GM12878 (cell line): ENCODE measurements around the gene DPP6. TPM values are rescaled to one million over a fixed set of nuclear protein-coding genes. Genes with fewer than 3 reads are reported as not detected.

Source experiments
- ATAC-seq: fragments of 200-7000 bp; cut with Tn5 transposase; 3 replicates; pipeline ENCODE4 v1.9.1; 2020; ENCODE audit warnings: mild to moderate bottlenecking, moderate library complexity
- BruUV-seq: library from RNA; stranded (reverse); fragments of 400-500 nt; replicated peaks from 2 replicates; lab custom pipeline; 2021; lab: Mats Ljungman, UMichigan
- CTCF ChIA-PET: fragments of 300-600 bp; sonication (Branson Sonifier 250); formaldehyde crosslinking; extraction: SDS; loops from one replicate; lab custom pipeline; 2021; ENCODE audit warnings: inconsistent platforms; lab: Yijun Ruan, JAX
- POLR2A ChIA-PET: fragments of 350-600 bp; formaldehyde crosslinking; extraction: SDS; loops from one replicate; lab custom pipeline; 2021; ENCODE audit warnings: inconsistent platforms; lab: Charles Lee
- RAD21 ChIA-PET: fragments of 300-600 bp; sonication (Branson Sonifier 250); formaldehyde crosslinking; loops from one replicate; lab custom pipeline; 2023; ENCODE audit warnings: antibody characterized with exemption; ENCODE audit not compliant: unreplicated experiment; lab: Charles Lee
- SMC1A ChIA-PET: fragments of 300-600 bp; sonication (Branson Sonifier 250); formaldehyde crosslinking; loops from one replicate; lab custom pipeline; 2023; ENCODE audit not compliant: unreplicated experiment, uncharacterized antibody; lab: Charles Lee
- DNase-seq: peaks from one replicate; pipeline ENCODE4 v3.0.0-alpha.2; 2011; ENCODE audit warnings: low read depth, low spot score
- FAIRE-seq: peaks from 3 replicates; lab custom pipeline; 2011; peaks lifted over from hg19 to GRCh38; lab: Jason Lieb, UNC
- H2AFZ ChIP-seq: 2 replicates; pipeline ENCODE4 v1.6.0; 2011; ENCODE audit warnings: low read depth, low read length, control low read depth; ENCODE audit not compliant: control insufficient read depth
- H3K27ac ChIP-seq: 2 replicates; pipeline ENCODE4 v1.5.1; 2011; ENCODE audit warnings: control low read depth; ENCODE audit not compliant: control insufficient read depth, insufficient read depth
- H3K27me3 ChIP-seq, 2 experiments: replicated peaks in 1 of 2; 2 replicates each; pipeline versions ENCODE4 v1.6.0 to v1.6.1; 2011; ENCODE audit warnings: low read length in 1 of 2; ENCODE audit not compliant: control insufficient read depth in 2 of 2, insufficient read depth in 2 of 2
- H3K36me3 ChIP-seq, 2 experiments: 2 replicates each; pipeline ENCODE4 v1.5.1; 2011; ENCODE audit warnings: low read length in 1 of 2; ENCODE audit not compliant: control insufficient read depth in 2 of 2, insufficient read depth in 2 of 2
- H3K4me1 ChIP-seq: 2 replicates; pipeline ENCODE4 v1.6.1; 2011; ENCODE audit warnings: mild to moderate bottlenecking, low read length, moderate library complexity, mixed read lengths; ENCODE audit not compliant: control insufficient read depth, insufficient read depth
- H3K4me2 ChIP-seq: 2 replicates; pipeline ENCODE4 v1.6.0; 2011; ENCODE audit warnings: control low read depth; ENCODE audit not compliant: control insufficient read depth, insufficient read depth
- H3K4me3 ChIP-seq: fragments of 200-600 bp; sonication (generic); 2 replicates; pipeline ENCODE4 v1.5.1; 2016
- H3K79me2 ChIP-seq: 2 replicates; pipeline ENCODE4 v1.6.0; 2011; ENCODE audit warnings: low read length; ENCODE audit not compliant: control insufficient read depth, insufficient read depth
- H3K9ac ChIP-seq: 2 replicates; pipeline ENCODE4 v1.8.0; 2011; ENCODE audit warnings: low read length, control low read depth, mixed read lengths; ENCODE audit not compliant: control insufficient read depth, insufficient read depth
- H3K9me3 ChIP-seq: replicated peaks from 3 replicates; pipeline ENCODE4 v1.5.1; 2011; ENCODE audit warnings: mild to moderate bottlenecking, low read length; ENCODE audit not compliant: control insufficient read depth, insufficient read depth
- H4K20me1 ChIP-seq: 2 replicates; pipeline ENCODE4 v1.6.0; 2011; ENCODE audit not compliant: control insufficient read depth, insufficient read depth
- BCLAF1 ChIP-seq: fragments of 450-650 bp; IDR thresholded peaks from 2 replicates; pipeline ENCODE4 v1.6.1; 2017; ENCODE audit warnings: antibody characterized with exemption, mild to moderate bottlenecking, moderate library complexity
- CBX3 ChIP-seq: fragments of 200-600 bp; sonication (generic); IDR thresholded peaks from 2 replicates; pipeline ENCODE4 v1.6.1; 2016; ENCODE audit warnings: low read depth, borderline replicate concordance
- CEBPZ ChIP-seq: fragments of 150-350 bp; IDR thresholded peaks from 2 replicates; pipeline ENCODE4 v1.6.1; 2016; ENCODE audit warnings: low read depth, low read length
- GATAD2B ChIP-seq: fragments of 450-650 bp; conservative IDR thresholded peaks from 2 replicates; pipeline ENCODE4 v1.6.1; 2017; ENCODE audit warnings: low read depth, mild to moderate bottlenecking, moderate library complexity
- IRF3 ChIP-seq: fragments of 450-650 bp; IDR thresholded peaks from 2 replicates; pipeline ENCODE4 v1.6.1; 2014; ENCODE audit warnings: mild to moderate bottlenecking
- IRF4 ChIP-seq: IDR thresholded peaks from 2 replicates; pipeline ENCODE4 v1.6.1; 2011; ENCODE audit warnings: low read depth, low read length
- SPI1 ChIP-seq: IDR thresholded peaks from 2 replicates; pipeline ENCODE4 v1.6.1; 2011; ENCODE audit warnings: low read depth, mild to moderate bottlenecking, low read length, moderate library complexity, borderline replicate concordance; ENCODE audit not compliant: insufficient read depth
- SUZ12 ChIP-seq: fragments of 200-600 bp; sonication (generic); IDR thresholded peaks from one replicate; pipeline ENCODE4 v1.6.1; 2018; ENCODE audit warnings: antibody characterized with exemption, mild to moderate bottlenecking; ENCODE audit not compliant: unreplicated experiment
- ZBTB40 ChIP-seq: fragments of 450-650 bp; IDR thresholded peaks from 2 replicates; pipeline ENCODE4 v1.6.1; 2016; ENCODE audit warnings: mild to moderate bottlenecking, moderate library complexity, borderline replicate concordance
- WGBS: methylation state at CpG from one replicate; pipeline ENCODE4 v1.1.6; 2016; ENCODE audit warnings: low lambda C conversion rate; ENCODE audit not compliant: insufficient replicate concordance, insufficient coverage; ENCODE audit errors: missing lambda C conversion rate; 5-methylcytosine and 5-hydroxymethylcytosine counted together
- in situ Hi-C: fragments of 300-500 bp; cut with MboI; formaldehyde crosslinking; loops from 9 replicates; pipeline ENCODE4 v1.14.3; 2018; ENCODE audit warnings: mixed read lengths
- intact Hi-C: fragments of 100-400 bp; cut with micrococcal nuclease; formaldehyde crosslinking; loops from one replicate; pipeline ENCODE4 v1.14.2; 2022; ENCODE audit not compliant: unreplicated experiment
- polyA plus RNA-seq, 11 experiments: library from polyadenylated mRNA; depleted of rRNA in 4 of 11; unstranded in 6 of 11; stranded (reverse) in 5 of 11; fragments of >200 nt; fragmentation: Nextera tagmentation in 4 of 11; fragmentation: Illumina TruSeq in 1 of 11; extraction: Ambion mirVana in 4 of 11; extraction: Trizol in 1 of 11; gene quantifications; 1 replicate in 1 of 11; 2 replicates in 10 of 11; pipeline versions ENCODE4 v1.2.1 to v1.2.3, GENCODE V29; 2011 to 2016; ENCODE audit warnings: inconsistent platforms in 2 of 11, missing spikeins in 2 of 11, low read depth in 1 of 11
- total RNA-seq, 4 experiments: library from RNA; depleted of rRNA in 3 of 4; stranded (reverse); fragments of >200 nt in 3 of 4; fragmentation: Illumina TruSeq in 1 of 4; extraction: Trizol in 1 of 4; gene quantifications; 2 replicates each; pipeline versions ENCODE4 v1.2.1 to v1.2.3, GENCODE V29; 2013 to 2021

DPP6 gene
- total and polyA plus RNA-seq, 10 of the 15 experiments (the other 5 are each of a cell fraction or from before 2014, with no cell fraction given): not detected

- no peak for TF ChIP-seq IRF3
These were observed 312.0 kb downstream of the DPP6 start (continued) for GRCh38 chr7:154364170-154364569.

GRCh38 chr7:154371424-154371823 lies 319.2 kb downstream of the DPP6 start:
- Histone ChIP-seq H3K9me3 (no peaks in the 10 kb centered on the region; the same call in 2 of the 3 replicates), H3K9ac (no peak overlapping the region), H3K4me1 (no peaks in the 10 kb centered on the region), H3K36me3 (no peaks in the 10 kb centered on the region), H3K79me2 (no peaks in the 10 kb centered on the region), H4K20me1 (no peaks in the 10 kb centered on the region), H3K27ac (no peak overlapping the region), H3K27me3 (no peaks in the 10 kb centered on the region), H3K4me3 (no peak overlapping the region), H3K4me2 (no peak overlapping the region), H2AFZ (no peak overlapping the region)
- FAIRE-seq (no peak), DNase-seq (no peak), ATAC-seq (no peak)
- 24% methylated on average over 8 of the region's 8 CpGs for WGBS
- ChIA-PET RAD21 (no interaction called here), CTCF (no interaction called here), SMC1A (no interaction called here), POLR2A (no interaction called here)
- in situ Hi-C loops: no loop called here
- BruUV-seq: no TSS peak
- intact Hi-C loops: no loop called here
- no peak for TF ChIP-seq CBX3
- TF ChIP-seq CEBPZ: no peak
- TF ChIP-seq BCLAF1: no peak
- TF ChIP-seq GATAD2B: no peak
- no peak for TF ChIP-seq ZBTB40
- no peak for TF ChIP-seq SUZ12
- no peak for TF ChIP-seq SPI1
- TF ChIP-seq IRF4: no peak
